Measurements from ENCODE around the gene GRIP2. TPM values are rescaled to one million over a fixed set of nuclear protein-coding genes. Genes with fewer than 3 reads are reported as not detected.

GRIP2 gene
- total and polyA plus RNA-seq, 3 experiments from 2014 or later = not detected

DNA sequence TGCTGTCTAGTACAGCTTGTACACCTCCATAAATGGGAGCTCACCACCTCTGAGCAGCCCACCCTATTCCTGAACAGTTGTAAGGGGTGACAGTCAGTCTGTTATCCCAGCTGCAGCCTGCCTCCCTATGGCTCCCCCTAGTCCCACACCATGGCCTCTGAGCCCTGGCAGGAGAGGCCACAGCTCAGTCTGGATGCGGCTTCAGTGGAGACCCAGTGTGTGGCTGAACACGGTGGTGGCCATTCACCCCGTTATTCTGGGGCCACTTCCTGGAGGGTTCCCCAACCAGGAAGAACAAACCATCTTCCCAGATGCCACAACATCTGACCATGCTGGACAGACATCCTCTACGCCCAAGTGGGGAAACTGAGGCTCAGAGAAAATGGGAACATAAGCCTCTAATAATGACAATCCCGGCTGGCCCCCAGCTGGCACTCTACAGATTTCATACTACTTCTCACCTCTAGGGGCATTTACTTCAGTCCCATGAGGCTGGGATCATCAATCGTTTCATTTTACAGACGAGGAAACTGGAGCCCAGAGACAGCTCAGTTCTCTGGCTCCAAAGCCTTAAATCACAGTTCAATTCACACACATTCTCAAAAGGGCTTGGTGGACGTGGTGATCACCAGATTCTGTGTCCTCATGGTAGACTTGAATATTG is 9.2 kb upstream of the GRIP2 start:
- no peaks in the 10 kb centered on the region for H3K9me3 ChIP-seq (ENCODE audit: low read length)
- no peaks in the 10 kb centered on the region for H3K27me3 ChIP-seq (ENCODE audit: insufficient read depth, low read length, poor library complexity, severe bottlenecking)
- Mint-ChIP-seq H3K4me3 (no peak overlapping the region), H3K27me3 (peaks cover 24 to 55% of the 10 kb centered on the region in 2 donors), H3K36me3 (no peaks in the 10 kb centered on the region), H3K27ac (no peak overlapping the region), H3K9me3 (peaks cover 0 to 1% (median 0%) of the 10 kb centered on the region in 5 donors), H3K4me1 (peaks cover 0 to 3% (median 3%) of the 10 kb centered on the region in 3 donors)
- DNase-seq = no peak
- H3K27ac ChIP-seq (ENCODE audit: low read depth, low read length) = no peak overlapping the region
- ChIA-PET POLR2A (no interaction called here), CTCF (interaction anchor here (0.8 to 2.4 kb wide), 4 partner anchors 9 to 346 kb away, joined by 3 to 8 read pairs (median 6); no protein-coding TSS in a partner anchor)
- no peak overlapping the region for H3K4me3 ChIP-seq (ENCODE audit: low read length)
- H3K36me3 ChIP-seq (ENCODE audit: insufficient read depth, low read length) = no peaks in the 10 kb centered on the region
- no peaks in the 10 kb centered on the region for H3K4me1 ChIP-seq (ENCODE audit: insufficient read depth, low read length)

DNA sequence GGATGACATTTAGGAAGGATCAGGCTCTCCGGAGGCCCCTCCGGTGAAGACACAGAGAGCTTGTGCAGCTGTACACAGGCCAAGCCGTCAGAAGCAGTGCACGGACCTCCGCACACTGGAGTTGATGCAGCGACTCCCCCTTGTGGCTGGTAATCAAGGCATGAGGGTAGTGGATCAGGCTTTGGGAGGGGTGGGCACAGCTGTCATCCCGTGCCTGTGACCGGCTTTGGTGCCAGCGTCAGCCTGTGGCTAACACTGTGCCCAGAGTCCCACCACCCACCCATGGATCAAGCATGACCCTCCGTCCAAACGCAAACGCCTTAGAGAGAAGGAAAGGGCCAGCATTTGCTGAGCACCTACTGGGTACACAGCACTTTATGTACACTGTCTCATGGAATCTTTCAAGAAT is 8.2 kb upstream of the GRIP2 start:
- Mint-ChIP-seq H3K4me3 (no peak overlapping the region), H3K36me3 (no peaks in the 10 kb centered on the region), H3K9me3 (peaks cover 0 to 1% (median 0%) of the 10 kb centered on the region in 5 donors), H3K4me1 (peaks cover 0 to 3% (median 3%) of the 10 kb centered on the region in 3 donors), H3K27me3 (peaks cover 22 to 47% of the 10 kb centered on the region in 2 donors), H3K27ac (no peak overlapping the region)
- ChIA-PET POLR2A (no interaction called here), CTCF (interaction anchor here (0.9 to 2.4 kb wide), 4 partner anchors 10 to 287 kb away, joined by 3 to 8 read pairs (median 6); no protein-coding TSS in a partner anchor)
- no peaks in the 10 kb centered on the region for H3K36me3 ChIP-seq (ENCODE audit: insufficient read depth, low read length)
- H3K27me3 ChIP-seq (ENCODE audit: insufficient read depth, low read length, poor library complexity, severe bottlenecking) = no peaks in the 10 kb centered on the region
- H3K4me1 ChIP-seq (ENCODE audit: insufficient read depth, low read length) = no peaks in the 10 kb centered on the region
- no peaks in the 10 kb centered on the region for H3K9me3 ChIP-seq (ENCODE audit: low read length)
- H3K4me3 ChIP-seq (ENCODE audit: low read length) = no peak overlapping the region
- H3K27ac ChIP-seq (ENCODE audit: low read depth, low read length) = no peak overlapping the region
- DNase-seq = peak in 2 of 5 donors; percentile 18 to 53

DNA sequence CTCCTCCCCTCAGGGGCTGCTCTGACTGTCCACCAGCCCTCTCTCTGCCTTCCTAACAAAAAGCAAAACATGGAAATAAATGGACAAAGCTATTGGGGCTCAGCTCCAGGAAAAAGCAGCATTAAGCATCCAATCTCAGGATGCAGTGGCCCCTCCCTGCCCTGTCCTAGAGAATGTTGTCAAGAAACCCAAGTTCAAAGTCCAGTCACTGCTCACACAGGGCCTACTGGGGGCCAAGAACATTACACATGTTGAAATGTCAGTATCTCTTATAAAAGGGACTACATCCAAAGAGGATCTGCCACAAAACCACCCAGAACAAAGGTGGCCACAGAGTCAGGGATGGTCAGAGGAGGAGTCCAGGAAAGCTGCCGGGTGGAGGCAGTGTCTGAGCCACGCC is 7.6 kb upstream of the GRIP2 start:
- no peak overlapping the region for H3K27ac Mint-ChIP-seq
- H3K4me1 Mint-ChIP-seq = peaks cover 0 to 3% (median 3%) of the 10 kb centered on the region in 3 donors
- Histone ChIP-seq H3K27ac (ENCODE audit: low read depth, low read length) (no peak overlapping the region), H3K4me3 (ENCODE audit: low read length) (no peak overlapping the region), H3K4me1 (ENCODE audit: insufficient read depth, low read length) (no peaks in the 10 kb centered on the region), H3K9me3 (ENCODE audit: low read length) (no peaks in the 10 kb centered on the region), H3K27me3 (ENCODE audit: insufficient read depth, low read length, poor library complexity, severe bottlenecking) (no peaks in the 10 kb centered on the region), H3K36me3 (ENCODE audit: insufficient read depth, low read length) (no peaks in the 10 kb centered on the region)
- CTCF ChIA-PET = interaction anchor here (0.9 to 2.4 kb wide), 4 partner anchors 9 to 286 kb away, joined by 3 to 8 read pairs (median 6); no protein-coding TSS in a partner anchor
- DNase-seq = no peak
- H3K36me3 Mint-ChIP-seq = no peaks in the 10 kb centered on the region
- no peak overlapping the region for H3K4me3 Mint-ChIP-seq
- POLR2A ChIA-PET = no interaction called here
- H3K9me3 Mint-ChIP-seq = peaks cover 0 to 1% (median 0%) of the 10 kb centered on the region in 5 donors
- H3K27me3 Mint-ChIP-seq = peaks cover 25 to 51% of the 10 kb centered on the region in 2 donors

DNA sequence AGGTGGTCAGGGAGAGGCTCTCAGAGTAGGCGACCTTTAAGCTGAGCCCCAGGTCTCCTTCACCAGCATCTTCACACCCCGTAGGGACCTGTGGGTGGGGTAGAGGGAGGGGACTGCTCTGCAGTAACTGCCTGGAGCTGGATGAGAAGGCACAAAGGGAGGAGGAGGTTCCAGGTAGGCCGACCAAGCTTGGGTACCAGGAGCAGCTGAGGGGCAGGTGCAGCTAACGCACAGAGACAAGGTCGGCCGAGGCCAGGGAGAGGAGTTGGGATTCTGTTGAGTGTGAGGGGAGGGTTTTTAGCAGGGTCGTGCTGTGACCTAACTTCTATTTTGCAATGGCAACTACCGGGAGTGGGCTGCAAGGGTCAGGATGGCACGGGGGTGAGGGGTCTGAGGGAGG is 5.9 kb upstream of the GRIP2 start:
- CTCF ChIA-PET = no interaction called here
- Histone ChIP-seq H3K4me3 (ENCODE audit: low read length) (no peak overlapping the region), H3K4me1 (ENCODE audit: insufficient read depth, low read length) (no peaks in the 10 kb centered on the region), H3K27me3 (ENCODE audit: insufficient read depth, low read length, poor library complexity, severe bottlenecking) (no peaks in the 10 kb centered on the region), H3K27ac (ENCODE audit: low read depth, low read length) (no peak overlapping the region), H3K9me3 (ENCODE audit: low read length) (no peaks in the 10 kb centered on the region), H3K36me3 (ENCODE audit: insufficient read depth, low read length) (no peaks in the 10 kb centered on the region)
- H3K27ac Mint-ChIP-seq = peak overlapping the region in 1 of 8 donors; percentile 18
- H3K36me3 Mint-ChIP-seq = no peaks in the 10 kb centered on the region
- DNase-seq = no peak
- H3K4me3 Mint-ChIP-seq = no peak overlapping the region
- H3K27me3 Mint-ChIP-seq = peaks cover 20 to 45% of the 10 kb centered on the region in 2 donors
- H3K9me3 Mint-ChIP-seq = peaks cover 0 to 1% (median 0%) of the 10 kb centered on the region in 5 donors
- POLR2A ChIA-PET = no interaction called here
- H3K4me1 Mint-ChIP-seq = peaks cover 0 to 3% (median 3%) of the 10 kb centered on the region in 3 donors

DNA sequence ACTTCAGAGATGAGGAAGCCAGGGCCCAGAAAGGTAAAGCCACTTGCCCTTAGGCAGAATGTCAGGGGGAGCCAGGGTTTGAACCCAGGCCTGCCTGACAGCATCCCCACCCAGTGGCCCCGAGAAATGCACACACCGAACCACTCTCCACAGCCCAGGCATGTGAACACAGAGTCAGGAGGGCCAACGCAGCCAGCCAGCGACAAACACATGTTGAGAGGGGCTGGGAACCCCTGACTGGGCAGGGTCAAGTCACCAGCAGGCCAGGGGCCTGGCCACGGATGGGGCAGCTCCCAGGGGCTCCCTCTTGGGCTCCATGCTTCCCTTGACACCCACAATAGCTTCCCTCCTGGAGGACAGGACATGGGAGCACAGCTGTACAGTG is 5.1 kb upstream of the GRIP2 start:
- no peaks in the 10 kb centered on the region for H3K27me3 ChIP-seq (ENCODE audit: insufficient read depth, low read length, poor library complexity, severe bottlenecking)
- no peak overlapping the region for H3K27ac ChIP-seq (ENCODE audit: low read depth, low read length)
- H3K27ac Mint-ChIP-seq = no peak overlapping the region
- ChIA-PET POLR2A (no interaction called here), CTCF (no interaction called here)
- H3K9me3 Mint-ChIP-seq = peaks cover 0 to 1% (median 0%) of the 10 kb centered on the region in 5 donors
- no peaks in the 10 kb centered on the region for H3K4me1 ChIP-seq (ENCODE audit: insufficient read depth, low read length)
- H3K9me3 ChIP-seq (ENCODE audit: low read length) = no peaks in the 10 kb centered on the region
- peaks cover 0 to 3% (median 3%) of the 10 kb centered on the region in 3 donors for H3K4me1 Mint-ChIP-seq
- no peak overlapping the region for H3K4me3 Mint-ChIP-seq
- no peaks in the 10 kb centered on the region for H3K36me3 ChIP-seq (ENCODE audit: insufficient read depth, low read length)
- no peak for DNase-seq
- no peak overlapping the region for H3K4me3 ChIP-seq (ENCODE audit: low read length)
- no peaks in the 10 kb centered on the region for H3K36me3 Mint-ChIP-seq
- H3K27me3 Mint-ChIP-seq = peaks cover 15 to 37% of the 10 kb centered on the region in 2 donors

DNA sequence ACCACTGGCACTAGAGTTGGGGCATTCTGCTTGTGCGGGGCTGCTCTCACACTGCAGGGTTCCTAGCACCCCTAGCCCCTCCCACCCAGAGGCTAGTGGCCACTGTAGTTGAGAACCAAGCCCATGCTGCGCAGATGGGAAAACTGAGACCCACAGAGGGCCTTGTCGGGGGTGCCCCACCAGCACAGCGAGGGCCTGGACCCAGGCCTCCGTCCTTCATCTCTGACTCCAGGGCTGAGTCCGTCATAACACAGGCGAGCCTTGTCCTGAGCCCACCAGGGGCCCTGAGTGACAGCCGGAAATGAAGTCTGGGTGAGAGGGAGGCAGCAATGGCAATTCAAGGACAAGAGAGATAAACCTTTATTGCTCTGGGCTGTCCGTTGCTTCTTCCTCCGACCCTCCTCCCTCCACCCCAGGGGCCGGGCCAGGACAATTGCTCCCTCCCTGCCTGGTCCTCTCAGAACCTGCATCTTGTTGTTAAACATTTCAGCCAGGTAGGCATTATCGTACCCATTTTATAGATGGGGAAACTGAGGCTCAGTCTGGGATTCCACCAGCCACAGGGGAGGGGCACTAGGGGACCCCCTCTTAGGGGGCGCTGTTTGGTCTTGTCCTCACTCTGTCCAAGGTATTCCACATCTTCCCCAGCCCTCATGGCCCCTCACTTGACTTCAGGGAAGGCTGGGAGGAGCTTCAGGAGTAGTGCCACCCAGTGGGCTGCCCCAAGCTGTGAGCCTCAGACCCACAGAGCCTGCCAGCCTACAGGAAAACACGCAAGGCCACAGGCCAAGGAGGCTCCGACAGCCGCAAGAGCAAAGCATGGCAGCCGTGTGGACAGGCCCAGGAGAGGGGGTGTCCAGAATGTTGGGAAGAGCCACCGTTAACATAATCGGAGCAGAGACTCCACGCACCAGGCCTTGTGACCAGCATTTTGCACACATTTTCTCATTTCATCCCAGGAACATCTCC is 4.4 kb upstream of the GRIP2 start:
- Mint-ChIP-seq H3K9me3 (peaks cover 0 to 1% (median 0%) of the 10 kb centered on the region in 5 donors), H3K4me1 (peaks cover 0 to under 1% (median under 1%) of the 10 kb centered on the region in 3 donors), H3K27ac (no peak overlapping the region), H3K27me3 (peaks cover 15 to 32% of the 10 kb centered on the region in 2 donors), H3K4me3 (no peak overlapping the region), H3K36me3 (no peaks in the 10 kb centered on the region)
- CTCF ChIA-PET = no interaction called here
- Histone ChIP-seq H3K27ac (ENCODE audit: low read depth, low read length) (no peak overlapping the region), H3K27me3 (ENCODE audit: insufficient read depth, low read length, poor library complexity, severe bottlenecking) (no peaks in the 10 kb centered on the region), H3K36me3 (ENCODE audit: insufficient read depth, low read length) (no peaks in the 10 kb centered on the region), H3K4me3 (ENCODE audit: low read length) (no peak overlapping the region), H3K4me1 (ENCODE audit: insufficient read depth, low read length) (no peaks in the 10 kb centered on the region), H3K9me3 (ENCODE audit: low read length) (no peaks in the 10 kb centered on the region)
- POLR2A ChIA-PET = no interaction called here
- no peak for DNase-seq

DNA sequence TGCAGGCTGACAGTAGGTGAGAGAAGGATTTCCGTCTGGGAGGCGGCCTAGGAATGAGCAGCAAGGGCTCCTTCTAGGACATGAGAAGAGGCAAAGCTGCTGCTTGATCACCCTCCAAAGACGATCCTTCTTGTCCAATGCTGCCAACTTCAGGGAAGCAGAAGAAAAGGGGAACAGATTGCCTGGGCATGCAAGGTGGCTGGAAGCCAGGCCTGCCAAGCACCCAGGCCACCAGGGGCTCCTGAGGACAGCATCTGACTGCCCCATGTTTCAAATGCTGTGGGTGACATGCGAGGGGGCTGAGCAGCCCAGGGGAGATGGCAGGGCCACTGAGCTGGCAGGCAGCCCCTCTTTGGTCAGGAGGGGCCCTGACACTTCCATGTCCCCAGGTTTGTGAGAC is 3.3 kb upstream of the GRIP2 start:
- Mint-ChIP-seq H3K4me1 (no peaks in the 10 kb centered on the region), H3K27ac (no peak overlapping the region), H3K4me3 (no peak overlapping the region), H3K36me3 (no peaks in the 10 kb centered on the region), H3K9me3 (peaks cover 0 to 1% (median 0%) of the 10 kb centered on the region in 5 donors), H3K27me3 (peaks cover 13 to 22% of the 10 kb centered on the region in 2 donors)
- ChIA-PET POLR2A (no interaction called here), CTCF (no interaction called here)
- no peaks in the 10 kb centered on the region for H3K27me3 ChIP-seq (ENCODE audit: insufficient read depth, low read length, poor library complexity, severe bottlenecking)
- no peak overlapping the region for H3K27ac ChIP-seq (ENCODE audit: low read depth, low read length)
- H3K9me3 ChIP-seq (ENCODE audit: low read length) = no peaks in the 10 kb centered on the region
- no peak for DNase-seq
- H3K4me1 ChIP-seq (ENCODE audit: insufficient read depth, low read length) = no peaks in the 10 kb centered on the region
- no peaks in the 10 kb centered on the region for H3K36me3 ChIP-seq (ENCODE audit: insufficient read depth, low read length)
- no peak overlapping the region for H3K4me3 ChIP-seq (ENCODE audit: low read length)

DNA sequence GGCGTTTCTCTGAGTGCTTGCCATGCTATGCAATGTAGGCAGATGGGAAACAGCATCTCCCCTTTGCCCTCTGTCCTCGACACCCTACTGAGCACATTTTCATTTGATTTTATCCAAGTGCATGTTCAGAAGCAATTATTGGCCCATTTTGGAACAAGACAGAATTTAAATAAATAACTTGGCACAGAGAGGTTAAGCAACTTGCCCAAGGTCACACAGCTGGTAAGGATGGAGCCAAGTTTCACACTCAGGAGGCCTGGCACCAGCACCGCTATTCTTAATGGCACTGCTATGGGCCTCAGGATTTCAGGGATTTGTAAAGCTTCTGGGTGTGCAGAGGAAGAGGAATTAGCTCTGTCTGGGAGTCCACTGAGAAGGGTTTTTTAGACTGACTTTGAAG is 2.5 kb upstream of the GRIP2 start:
- Histone ChIP-seq H3K4me3 (ENCODE audit: low read length) (no peak overlapping the region), H3K27ac (ENCODE audit: low read depth, low read length) (no peak overlapping the region), H3K36me3 (ENCODE audit: insufficient read depth, low read length) (no peaks in the 10 kb centered on the region), H3K27me3 (ENCODE audit: insufficient read depth, low read length, poor library complexity, severe bottlenecking) (no peaks in the 10 kb centered on the region), H3K4me1 (ENCODE audit: insufficient read depth, low read length) (no peaks in the 10 kb centered on the region), H3K9me3 (ENCODE audit: low read length) (no peaks in the 10 kb centered on the region)
- H3K9me3 Mint-ChIP-seq = peaks cover 0 to 1% (median 0%) of the 10 kb centered on the region in 5 donors
- H3K4me3 Mint-ChIP-seq = no peak overlapping the region
- no peak for DNase-seq
- POLR2A ChIA-PET = no interaction called here
- no peaks in the 10 kb centered on the region for H3K36me3 Mint-ChIP-seq
- H3K27ac Mint-ChIP-seq = no peak overlapping the region
- H3K4me1 Mint-ChIP-seq = no peaks in the 10 kb centered on the region
- CTCF ChIA-PET = no interaction called here
- peaks cover 12 to 18% of the 10 kb centered on the region in 2 donors for H3K27me3 Mint-ChIP-seq

All from CD8-positive, alpha-beta memory T cell (primary cell).